Measurements from ENCODE around the gene CXCL17.

CXCL17 gene

DNA sequence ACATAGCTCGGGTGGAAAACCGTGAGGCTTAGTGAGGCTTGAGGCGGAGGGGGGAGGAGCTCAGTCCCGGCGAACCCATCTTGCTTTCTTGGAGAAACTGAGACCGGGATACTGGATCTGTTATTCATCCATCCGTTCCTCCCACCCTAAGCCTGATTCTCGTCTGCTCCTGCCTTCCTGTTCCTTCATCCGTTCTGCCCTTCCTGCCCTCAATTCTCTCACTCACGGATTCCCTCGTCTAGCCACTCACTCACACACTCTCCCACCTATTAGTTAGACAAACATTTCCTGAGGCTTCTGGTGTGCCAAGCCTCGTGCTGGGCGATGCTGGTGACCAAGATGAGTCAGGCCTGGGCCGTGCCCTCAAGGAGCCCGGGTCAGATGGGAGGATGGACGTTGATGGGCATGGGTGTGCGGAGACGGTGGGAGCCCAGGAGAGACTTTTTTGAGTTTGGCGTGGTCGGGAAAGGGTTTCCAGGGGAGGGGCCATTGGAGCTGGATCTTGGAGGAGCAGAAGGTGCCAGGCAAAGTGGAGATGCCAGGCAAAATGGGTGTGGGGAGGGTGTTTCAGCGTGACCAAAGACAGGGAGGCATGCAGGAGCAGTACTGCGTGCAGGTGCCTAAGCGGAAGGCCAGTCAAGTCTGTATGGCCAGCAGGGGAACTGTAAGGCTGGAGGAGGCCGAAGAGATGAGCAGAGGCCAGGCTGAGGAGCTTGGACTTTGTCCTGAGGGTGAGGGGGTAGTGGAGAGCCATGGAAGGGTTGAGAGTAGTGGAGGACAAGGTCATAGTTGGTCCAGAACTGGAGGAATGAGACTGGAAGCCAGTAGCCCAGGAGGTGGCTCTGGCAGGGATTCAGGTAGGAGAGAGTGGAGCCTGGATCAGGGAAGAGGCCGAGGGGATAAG, 45.2 kb downstream of the CXCL17 start:
- no peak for DNase-seq

DNA sequence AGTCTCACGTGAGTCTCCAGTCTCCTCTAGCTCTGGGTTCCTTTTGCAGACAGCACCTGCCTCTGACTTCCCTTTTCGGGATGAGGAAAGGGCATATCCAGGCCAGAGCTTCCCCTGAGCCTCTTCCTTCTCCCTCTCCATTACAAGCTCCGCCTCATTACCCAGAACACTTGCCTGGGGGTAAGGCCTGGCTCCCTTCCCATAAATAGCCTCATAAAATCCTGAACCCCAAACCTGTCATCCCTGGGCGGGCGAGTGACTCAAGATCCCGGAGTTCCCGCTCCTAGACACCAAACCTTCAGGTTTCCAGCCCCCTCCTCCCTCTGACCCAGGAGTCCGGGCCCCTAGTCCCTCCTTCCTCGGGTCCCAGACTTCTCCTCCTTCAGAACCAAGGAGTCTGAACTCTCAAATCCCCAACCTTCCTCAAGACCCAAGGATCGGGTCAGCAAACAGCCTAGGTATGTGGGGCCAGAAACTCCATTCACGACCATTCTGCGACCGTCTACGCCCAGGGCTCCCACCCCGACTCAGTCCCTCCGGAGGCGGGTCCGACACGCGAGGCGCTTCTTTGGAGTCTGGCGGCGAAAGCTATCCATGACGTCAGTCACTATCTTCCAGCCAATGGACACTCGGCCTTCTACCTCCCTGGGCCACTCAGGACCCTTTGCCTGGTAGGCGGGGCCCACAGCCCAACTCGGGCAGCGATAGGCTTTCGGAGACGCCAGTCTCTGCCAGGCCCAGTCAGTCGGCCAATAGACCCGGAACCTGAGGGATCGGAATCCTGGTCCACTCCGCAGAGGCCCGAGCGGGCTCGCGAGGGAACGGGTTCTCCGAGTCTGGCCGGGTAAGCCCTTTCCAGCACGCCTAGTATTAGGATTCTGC, 46.1 kb downstream of the CXCL17 start:
- peak; percentile 100 for DNase-seq

DNA sequence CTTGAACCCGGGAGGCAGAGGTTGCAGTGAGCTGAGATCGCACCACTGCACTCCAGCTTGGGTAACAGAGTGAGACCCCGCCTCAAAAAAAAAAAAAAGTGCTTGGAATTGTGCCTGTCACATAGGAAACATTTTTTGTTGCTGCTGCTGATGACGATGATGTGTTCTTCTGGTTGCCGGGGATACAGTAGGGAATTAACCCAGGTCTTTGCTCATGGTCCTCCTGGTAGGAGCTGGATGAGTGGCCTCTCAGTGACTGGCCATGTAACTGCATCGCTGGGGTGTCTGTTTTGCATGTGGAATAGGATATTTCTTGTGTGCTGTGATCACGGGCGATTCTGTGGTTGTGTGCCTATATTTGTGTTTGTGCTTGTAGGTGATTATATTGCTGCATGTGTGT, 48.0 kb downstream of the CXCL17 start:
- DNase-seq, result no peak

DNA sequence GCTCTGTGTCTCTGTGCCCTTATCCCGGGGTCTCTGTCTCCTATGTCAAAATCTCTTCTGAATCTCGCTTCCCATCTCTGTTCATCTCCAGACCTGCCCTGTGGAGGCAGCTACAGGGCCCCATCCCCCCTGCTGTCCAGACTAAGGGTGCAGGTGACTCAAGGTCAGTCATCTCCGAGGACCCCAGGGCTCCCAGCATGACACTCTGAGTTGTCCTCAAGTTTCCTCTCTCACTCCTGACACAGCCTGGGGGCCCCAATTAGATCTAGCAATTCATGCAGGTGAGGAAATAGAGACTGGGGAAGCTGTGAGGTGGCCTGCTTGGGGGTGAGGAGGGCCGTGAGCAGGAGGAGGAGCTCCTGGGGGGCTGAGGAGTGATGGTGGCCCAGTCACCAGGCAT, 50.6 kb downstream of the CXCL17 start:
- no peak for DNase-seq

- no peak for DNase-seq
These were observed 52.8 kb downstream of the CXCL17 start, which contains the start of gene CNFN for GRCh38 chr19:42389899-42390298. Gene CNFN (minus strand): TSS chr19:42390297. CDS start chr19:42389037, 1,260 bp downstream.

DNA sequence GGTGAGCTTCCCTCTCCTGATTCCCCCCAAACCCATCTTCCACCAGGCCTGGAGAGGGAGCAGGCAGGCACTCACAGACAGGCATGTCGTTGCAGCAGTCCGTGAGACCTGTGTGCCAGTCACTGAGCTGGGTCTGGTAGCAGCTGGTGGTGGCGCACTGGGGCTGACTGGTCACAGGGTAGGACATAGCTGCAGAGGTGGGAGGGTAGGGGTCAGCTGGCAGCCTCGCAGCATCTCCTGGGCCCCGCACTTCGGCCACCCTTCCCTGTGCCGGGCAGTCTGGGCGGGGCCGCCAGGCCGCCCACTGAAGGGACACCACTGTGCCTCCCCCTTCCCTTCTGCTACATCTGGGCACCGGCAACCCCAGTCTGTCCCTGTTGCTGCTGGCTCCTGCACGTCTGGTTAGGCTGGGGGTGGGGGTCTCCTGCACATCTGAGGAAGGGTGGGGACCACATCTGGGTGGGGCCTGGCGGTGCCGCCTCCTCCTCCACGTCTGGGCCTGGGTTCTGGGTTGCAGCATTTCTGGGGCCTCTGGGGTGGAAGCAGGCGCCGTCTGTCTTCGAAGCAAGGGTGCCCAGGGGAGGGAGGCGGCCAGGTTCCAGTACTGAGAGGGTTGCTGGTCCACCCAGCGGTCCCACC, 53.8 kb downstream of the CXCL17 start:
- DNase-seq, result no peak

DNA sequence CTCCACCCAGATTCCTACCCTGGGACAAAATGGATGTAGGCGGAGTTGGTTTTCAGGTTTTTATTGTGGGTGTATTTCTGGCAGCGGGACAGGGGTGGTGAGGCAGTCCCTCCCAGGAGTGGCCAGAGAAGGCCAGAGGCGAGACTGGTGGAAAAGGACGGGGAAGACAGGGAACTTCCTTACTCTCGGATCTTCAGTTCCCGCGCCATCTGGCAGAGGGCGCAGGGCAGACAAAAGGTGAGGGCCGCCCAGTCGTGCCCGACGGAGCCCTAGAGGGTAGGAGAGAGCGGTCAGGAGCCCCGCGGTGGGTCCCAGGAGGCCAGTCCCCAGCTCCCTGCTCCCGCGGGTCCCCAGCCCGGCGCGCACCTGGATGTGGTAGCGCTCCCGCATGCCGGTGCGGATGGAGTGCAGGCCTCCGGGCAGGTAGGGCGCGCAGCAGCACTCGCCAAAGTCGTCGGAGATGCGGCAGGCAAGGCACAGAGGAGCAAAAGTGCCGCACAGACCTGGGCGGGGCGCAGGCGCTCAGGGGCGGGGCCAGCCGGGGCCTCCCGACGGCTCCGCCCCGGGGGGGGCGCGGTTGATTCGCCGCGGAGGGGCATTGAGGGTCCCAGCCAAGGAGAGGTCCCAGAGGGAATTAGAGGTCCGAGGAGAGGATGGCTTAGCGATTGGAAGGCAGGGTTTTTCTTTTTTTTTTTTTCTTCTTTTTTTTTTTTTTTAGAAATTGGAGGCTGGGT, 55.6 kb downstream of the CXCL17 start:
- peak; percentile 64 for DNase-seq

DNA sequence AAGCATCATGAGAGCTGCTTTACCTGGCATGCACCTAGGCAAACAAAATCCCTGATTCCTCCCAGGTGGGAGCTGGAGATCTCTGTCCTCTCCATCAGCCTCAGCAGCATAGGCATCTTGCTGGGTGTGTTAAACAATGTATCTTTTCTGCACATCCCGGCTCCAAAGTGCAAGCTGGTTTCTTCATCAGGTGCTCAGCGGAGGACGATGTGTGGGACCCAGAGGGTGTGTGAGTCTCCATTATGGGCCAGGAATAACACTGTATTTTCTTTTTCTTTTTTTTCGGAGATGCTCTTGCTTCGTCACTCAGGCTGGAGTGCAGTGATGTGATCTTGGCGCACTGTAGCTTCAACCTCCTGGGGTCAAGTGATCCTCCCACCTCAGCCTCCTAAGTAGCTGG, 62.6 kb downstream of the CXCL17 start:
- DNase-seq, result no peak
